Endothelial cell of umbilical vein (primary cell): ENCODE data around the gene CCR2.

Experiments used
- GATA2 ChIP-seq: IDR thresholded peaks from 2 replicates; pipeline ENCODE4 v1.7.0; 2011; ENCODE audit warnings: low read depth, mild to moderate bottlenecking, moderate library complexity, mixed read lengths, low read length; ENCODE audit not compliant: insufficient read length, insufficient read depth
- JUN ChIP-seq: IDR thresholded peaks from 2 replicates; pipeline ENCODE4 v1.6.1; 2011; ENCODE audit warnings: borderline replicate concordance, low read depth; ENCODE audit not compliant: insufficient read length, insufficient read depth
- POLR2A ChIP-seq: IDR thresholded peaks from 2 replicates; pipeline ENCODE4 v1.6.1; 2012; ENCODE audit warnings: low read depth, mild to moderate bottlenecking, control low read depth, low read length
- POLR2AphosphoS5 ChIP-seq: IDR thresholded peaks from 2 replicates; pipeline ENCODE4 v1.6.1; 2012; ENCODE audit warnings: low read depth, mild to moderate bottlenecking, control low read depth, low read length, moderate library complexity; ENCODE audit not compliant: insufficient read depth
- TF ChIP-seq, protein P1 (sequence below), 2 donors: IDR thresholded peaks; 1 replicate in 1 of 2; 2 replicates in 1 of 2; pipeline ENCODE4 v1.5.1; 2011; ENCODE audit warnings: low read length in 2 of 2, mild to moderate bottlenecking in 2 of 2, moderate library complexity in 2 of 2, control low read depth in 1 of 2, inconsistent platforms in 1 of 2, low read depth in 1 of 2; ENCODE audit not compliant: insufficient read depth in 1 of 2; ENCODE audit errors: extremely low read depth in 1 of 2

DNA sequence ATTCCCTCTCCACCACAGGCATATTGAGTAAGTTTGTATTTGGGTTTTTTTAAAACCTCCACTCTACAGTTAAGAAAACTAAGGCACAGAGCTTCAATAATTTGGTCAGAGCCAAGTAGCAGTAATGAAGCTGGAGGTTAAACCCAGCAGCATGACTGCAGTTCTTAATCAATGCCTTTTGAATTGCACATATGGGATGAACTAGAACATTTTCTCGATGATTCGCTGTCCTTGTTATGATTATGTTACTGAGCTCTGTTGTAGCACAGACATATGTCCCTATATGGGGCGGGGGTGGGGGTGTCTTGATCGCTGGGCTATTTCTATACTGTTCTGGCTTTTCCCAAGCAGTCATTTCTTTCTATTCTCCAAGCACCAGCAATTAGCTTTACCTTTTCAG is 15.2 kb downstream of the CCR2 start:
- TF ChIP-seq, protein P1, sequence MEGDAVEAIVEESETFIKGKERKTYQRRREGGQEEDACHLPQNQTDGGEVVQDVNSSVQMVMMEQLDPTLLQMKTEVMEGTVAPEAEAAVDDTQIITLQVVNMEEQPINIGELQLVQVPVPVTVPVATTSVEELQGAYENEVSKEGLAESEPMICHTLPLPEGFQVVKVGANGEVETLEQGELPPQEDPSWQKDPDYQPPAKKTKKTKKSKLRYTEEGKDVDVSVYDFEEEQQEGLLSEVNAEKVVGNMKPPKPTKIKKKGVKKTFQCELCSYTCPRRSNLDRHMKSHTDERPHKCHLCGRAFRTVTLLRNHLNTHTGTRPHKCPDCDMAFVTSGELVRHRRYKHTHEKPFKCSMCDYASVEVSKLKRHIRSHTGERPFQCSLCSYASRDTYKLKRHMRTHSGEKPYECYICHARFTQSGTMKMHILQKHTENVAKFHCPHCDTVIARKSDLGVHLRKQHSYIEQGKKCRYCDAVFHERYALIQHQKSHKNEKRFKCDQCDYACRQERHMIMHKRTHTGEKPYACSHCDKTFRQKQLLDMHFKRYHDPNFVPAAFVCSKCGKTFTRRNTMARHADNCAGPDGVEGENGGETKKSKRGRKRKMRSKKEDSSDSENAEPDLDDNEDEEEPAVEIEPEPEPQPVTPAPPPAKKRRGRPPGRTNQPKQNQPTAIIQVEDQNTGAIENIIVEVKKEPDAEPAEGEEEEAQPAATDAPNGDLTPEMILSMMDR (IDR thresholded peaks at IDR 0.05; ENCODE audit: extremely low read depth in 1 of 2, insufficient read depth in 1 of 2, low read depth in 1 of 2, low read length in 2 of 2) = no peak
- TF ChIP-seq POLR2AphosphoS5 (no peak), GATA2 (no peak), POLR2A (no peak), JUN (no peak)
